Type B pancreatic cell (in vitro differentiated cells): Measurements from ENCODE around the gene TICAM2. TPM values are rescaled to one million over a fixed set of nuclear protein-coding genes. Genes with fewer than 3 reads are reported as not detected.

ENCODE experiments used
- DNase-seq: peaks from one replicate; pipeline ENCODE4 v3.0.0; 2021; ENCODE audit warnings: mixed read lengths; ENCODE audit not compliant: unreplicated experiment; ENCODE audit errors: extremely low spot score
- H3K27ac Mint-ChIP-seq: 2 replicates; pipeline ENCODE4 v1.8.0; 2021; ENCODE audit warnings: mild to moderate bottlenecking, mixed read lengths
- H3K27me3 Mint-ChIP-seq: 2 replicates; pipeline ENCODE4 v1.8.0; 2021; ENCODE audit warnings: mixed read lengths
- H3K36me3 Mint-ChIP-seq: 2 replicates; pipeline ENCODE4 v1.8.0; 2021; ENCODE audit warnings: mixed read lengths
- H3K4me1 Mint-ChIP-seq: one replicate; pipeline ENCODE4 v1.8.0; 2021; ENCODE audit warnings: mixed read lengths; ENCODE audit not compliant: unreplicated experiment
- H3K4me3 Mint-ChIP-seq: 2 replicates; pipeline ENCODE4 v1.8.0; 2021; ENCODE audit warnings: mild to moderate bottlenecking, mixed read lengths
- H3K9me3 Mint-ChIP-seq: 2 replicates; pipeline ENCODE4 v1.8.0; 2021; ENCODE audit warnings: mixed read lengths
- CTCF ChIP-seq: fragments of 200-600 bp; sonication (generic); conservative IDR thresholded peaks from 2 replicates; pipeline ENCODE4 v1.5.0; 2021; ENCODE audit warnings: antibody characterized with exemption, mild to moderate bottlenecking
- total RNA-seq: library from RNA; stranded (reverse); gene quantifications from 2 replicates; pipeline ENCODE4 v1.2.1, GENCODE V29; 2021; ENCODE audit warnings: low replicate concordance

TICAM2 gene
- total RNA-seq, 1 donor from 2014 or later = 1.1 TPM

- no peaks in the 10 kb centered on the region for H3K27me3 Mint-ChIP-seq
- H3K36me3 Mint-ChIP-seq = peaks cover 40% of the 10 kb centered on the region
- no peak for DNase-seq
- H3K9me3 Mint-ChIP-seq = peaks cover 5% of the 10 kb centered on the region
- TF ChIP-seq CTCF = no peak
- H3K27ac Mint-ChIP-seq = peak overlapping the region; percentile 98
- peaks cover 36% of the 10 kb centered on the region for H3K4me1 Mint-ChIP-seq
- H3K4me3 Mint-ChIP-seq = peak overlapping the region; percentile 98
Measured at GRCh38 chr5:115543365-115544042, 58.8 kb downstream of the TICAM2 start.

GRCh38 chr5:115542651-115543364, 59.5 kb downstream of the TICAM2 start:
- H3K4me1 Mint-ChIP-seq = peaks cover 38% of the 10 kb centered on the region
- DNase-seq = no peak
- no peak for TF ChIP-seq CTCF
- H3K27me3 Mint-ChIP-seq = no peaks in the 10 kb centered on the region
- peak overlapping the region; percentile 98 for H3K27ac Mint-ChIP-seq
- peak overlapping the region; percentile 98 for H3K4me3 Mint-ChIP-seq
- peaks cover 46% of the 10 kb centered on the region for H3K36me3 Mint-ChIP-seq
- peaks cover 8% of the 10 kb centered on the region for H3K9me3 Mint-ChIP-seq

- H3K4me3 Mint-ChIP-seq = peak overlapping the region; percentile 98
- no peak for DNase-seq
- peak overlapping the region; percentile 98 for H3K27ac Mint-ChIP-seq
- peaks cover 42% of the 10 kb centered on the region for H3K4me1 Mint-ChIP-seq
- no peak for TF ChIP-seq CTCF
- peaks cover 49% of the 10 kb centered on the region for H3K36me3 Mint-ChIP-seq
- H3K9me3 Mint-ChIP-seq = peaks cover 11% of the 10 kb centered on the region
- H3K27me3 Mint-ChIP-seq = no peaks in the 10 kb centered on the region
Measured at GRCh38 chr5:115542086-115542485, 60.2 kb downstream of the TICAM2 start.

GRCh38 chr5:115541611-115542010, 60.7 kb downstream of the TICAM2 start:
- peak overlapping the region; percentile 98 for H3K4me3 Mint-ChIP-seq
- H3K27ac Mint-ChIP-seq = peak overlapping the region; percentile 98
- peaks cover 45% of the 10 kb centered on the region for H3K4me1 Mint-ChIP-seq
- TF ChIP-seq CTCF = no peak
- peaks cover 13% of the 10 kb centered on the region for H3K9me3 Mint-ChIP-seq
- no peaks in the 10 kb centered on the region for H3K27me3 Mint-ChIP-seq
- no peak for DNase-seq
- peaks cover 54% of the 10 kb centered on the region for H3K36me3 Mint-ChIP-seq

GRCh38 chr5:115535479-115536035, 66.7 kb downstream of the TICAM2 start:
- Mint-ChIP-seq H3K27ac (no peak overlapping the region), H3K9me3 (peaks cover 22% of the 10 kb centered on the region), H3K36me3 (peaks cover 61% of the 10 kb centered on the region), H3K27me3 (no peaks in the 10 kb centered on the region), H3K4me1 (peaks cover 42% of the 10 kb centered on the region), H3K4me3 (no peak overlapping the region)
- no peak for TF ChIP-seq CTCF
- no peak for DNase-seq
